HG03064 (cell line): ENCODE results near the gene SEC22A.
"Not testable (repeated sequence)": the region's sequence is repeated elsewhere in the genome, so short reads cannot be mapped to it uniquely, and the experiment has no call there.

Experiments used
- ATAC-seq: cut with Tn5 transposase; IDR thresholded peaks from one replicate; pipeline ENCODE4 v1.9.1; 2021; ENCODE audit warnings: low read depth; ENCODE audit not compliant: unreplicated experiment

SEC22A gene

DNA sequence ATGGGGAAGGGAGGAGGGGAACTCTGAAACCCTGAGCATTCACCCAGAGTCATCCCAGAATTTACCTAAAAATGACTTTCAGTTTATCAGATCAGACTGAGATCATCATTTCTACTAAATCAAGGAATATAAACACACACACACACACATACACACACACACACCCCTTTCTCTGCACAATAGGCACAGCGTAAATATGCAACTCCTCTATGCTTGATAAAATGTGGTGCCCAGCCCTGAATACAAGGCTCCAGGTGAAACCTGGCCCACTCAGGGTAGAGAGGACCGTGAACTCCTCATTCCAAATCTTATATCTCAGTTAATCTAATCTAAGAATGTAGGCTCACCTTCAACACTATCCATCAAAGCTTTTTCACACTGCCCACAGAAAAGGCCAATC, 31.8 kb upstream of the SEC22A start:
- no peak for ATAC-seq

DNA sequence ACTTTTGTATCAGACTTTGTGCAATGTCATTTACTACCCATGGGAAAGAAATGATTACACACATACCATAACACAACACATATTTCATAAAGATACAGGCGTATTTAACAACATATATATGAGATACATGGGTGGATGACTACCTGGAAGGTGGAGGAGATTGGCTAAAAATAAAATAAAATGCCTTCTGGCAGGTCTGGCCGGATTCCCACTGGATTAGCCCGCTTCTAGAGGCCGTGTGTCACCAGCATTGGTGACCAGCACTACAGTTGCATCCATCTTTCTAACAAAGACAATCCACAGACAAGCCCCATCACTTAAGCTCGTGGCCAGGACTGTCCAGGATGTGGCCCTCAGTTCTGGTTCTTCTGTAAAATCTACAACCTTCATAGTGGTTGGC, 21.0 kb upstream of the SEC22A start:
- ATAC-seq: no peak

DNA sequence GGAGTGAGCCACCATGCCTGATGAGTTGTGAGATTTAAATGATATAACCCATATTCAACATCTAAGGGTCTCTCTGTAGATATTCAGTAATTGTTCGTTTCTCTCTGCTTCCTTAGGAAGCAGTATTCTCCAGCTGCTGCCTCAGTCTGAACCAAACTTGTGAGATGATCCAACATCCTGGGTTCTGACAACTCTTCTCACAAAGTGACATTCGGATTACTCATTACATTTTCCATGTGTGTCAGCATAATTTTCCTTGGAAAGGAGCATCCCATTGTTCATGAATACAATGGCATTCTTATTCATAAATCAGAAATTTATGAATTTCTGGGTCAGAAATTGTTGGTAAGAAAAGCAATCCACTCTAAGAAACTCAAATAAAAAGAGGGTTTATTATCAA, 15.0 kb upstream of the SEC22A start:
- ATAC-seq: no peak

DNA sequence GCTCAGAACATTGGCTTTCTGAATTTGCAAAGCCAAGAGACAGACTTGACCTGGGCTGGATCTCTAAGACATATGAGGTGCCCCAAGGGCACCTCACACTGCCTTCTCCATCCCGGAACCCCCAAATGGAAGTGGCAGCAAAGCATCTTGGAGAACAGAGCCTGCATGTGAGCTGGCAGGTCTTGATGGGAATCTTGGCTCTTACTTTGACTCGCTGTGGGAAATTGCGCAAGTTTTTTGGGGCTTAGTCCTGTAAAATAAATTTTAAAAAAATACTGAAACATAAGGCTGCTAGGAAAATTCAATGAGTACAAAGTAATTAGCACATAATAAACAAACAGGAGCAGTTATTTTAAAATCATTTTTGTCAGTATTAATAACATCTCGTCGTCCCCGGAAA, 13.7 kb upstream of the SEC22A start:
- ATAC-seq: no peak

DNA sequence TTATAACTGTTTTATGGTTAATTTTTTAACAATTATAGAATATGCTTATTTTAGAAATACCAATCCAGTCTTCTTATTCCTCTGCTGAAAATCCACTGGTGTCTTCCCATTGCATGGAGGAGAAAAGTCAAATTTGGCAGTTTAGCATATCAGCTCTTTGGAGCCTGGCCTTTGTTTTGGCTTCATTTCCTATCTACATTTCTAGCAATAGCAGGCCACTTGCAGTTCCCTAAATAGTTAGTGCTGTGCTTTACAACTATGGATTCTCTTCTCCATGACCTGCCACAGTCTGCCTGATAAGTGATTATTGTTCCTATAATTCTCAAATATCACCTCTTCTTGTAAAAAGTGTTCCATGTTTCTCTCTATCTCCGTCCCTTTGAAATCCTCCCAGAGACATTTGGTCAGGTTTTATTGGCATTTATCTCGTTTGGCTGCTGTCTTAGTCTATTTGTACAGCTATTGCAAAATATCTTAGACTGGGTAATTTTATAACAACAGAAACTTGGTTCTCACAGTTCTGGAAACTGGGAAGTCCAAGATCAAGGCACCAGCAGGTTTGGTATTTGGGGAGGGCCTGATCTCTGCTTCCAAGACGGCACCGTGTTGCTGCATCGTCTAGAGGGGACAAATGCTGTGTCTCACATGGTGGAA, 8.2 kb upstream of the SEC22A start:
- no peak for ATAC-seq

DNA sequence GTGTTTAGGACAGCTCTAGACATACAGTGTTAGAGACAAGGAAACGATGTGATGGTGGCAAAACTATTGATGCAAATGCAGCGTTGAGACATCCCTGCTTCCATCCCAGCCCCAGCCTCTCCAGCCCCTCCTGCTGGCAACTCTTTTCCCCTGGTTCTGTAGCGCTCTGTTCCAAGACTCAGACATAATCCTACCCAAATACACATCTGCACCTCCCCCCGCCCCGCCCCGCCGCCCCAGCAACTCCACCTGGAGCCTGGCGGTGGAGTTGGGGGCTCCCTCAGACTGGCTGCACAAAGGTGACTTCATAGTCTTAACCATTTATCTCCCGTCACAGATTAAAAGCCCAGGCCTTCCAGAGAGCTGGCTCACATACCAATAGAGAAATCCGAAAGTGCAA, 7.2 kb upstream of the SEC22A start:
- ATAC-seq: no peak

DNA sequence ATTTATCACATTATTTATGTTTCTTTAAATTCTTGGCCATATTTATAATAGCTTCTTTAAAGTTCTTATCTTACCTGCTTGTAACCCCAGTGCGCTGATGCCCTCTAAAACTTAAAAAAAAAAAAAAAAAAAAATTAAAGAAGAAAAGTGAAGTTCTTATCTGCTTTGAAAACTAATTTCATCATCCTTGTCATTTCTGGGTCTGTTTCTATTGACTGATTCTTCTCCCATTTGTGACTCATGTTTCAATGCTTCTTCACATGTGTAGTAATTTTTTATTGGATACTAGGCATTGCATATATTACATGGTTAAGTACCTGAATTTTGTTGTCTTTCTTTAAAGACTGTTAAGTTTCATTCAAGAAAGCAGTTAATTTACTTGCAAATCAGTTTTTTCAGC, 3.4 kb upstream of the SEC22A start:
- no peak for ATAC-seq

DNA sequence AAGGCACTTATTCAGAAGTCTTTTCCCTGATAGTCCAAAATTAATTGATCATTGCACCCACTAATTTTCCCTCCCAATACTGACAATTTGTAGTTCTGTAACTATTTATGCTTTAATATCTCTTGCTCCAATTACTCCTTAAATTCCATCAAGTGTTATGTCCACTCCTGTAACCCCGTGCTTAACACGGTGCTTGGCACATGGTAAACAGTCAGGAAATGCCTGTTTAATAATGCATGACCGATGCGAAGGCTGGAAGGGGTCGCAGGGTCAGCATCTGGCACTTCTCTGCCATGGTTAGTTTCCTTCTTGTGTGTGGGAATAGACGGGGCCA, 553 bp upstream of the SEC22A start:
- ATAC-seq: no peak

DNA sequence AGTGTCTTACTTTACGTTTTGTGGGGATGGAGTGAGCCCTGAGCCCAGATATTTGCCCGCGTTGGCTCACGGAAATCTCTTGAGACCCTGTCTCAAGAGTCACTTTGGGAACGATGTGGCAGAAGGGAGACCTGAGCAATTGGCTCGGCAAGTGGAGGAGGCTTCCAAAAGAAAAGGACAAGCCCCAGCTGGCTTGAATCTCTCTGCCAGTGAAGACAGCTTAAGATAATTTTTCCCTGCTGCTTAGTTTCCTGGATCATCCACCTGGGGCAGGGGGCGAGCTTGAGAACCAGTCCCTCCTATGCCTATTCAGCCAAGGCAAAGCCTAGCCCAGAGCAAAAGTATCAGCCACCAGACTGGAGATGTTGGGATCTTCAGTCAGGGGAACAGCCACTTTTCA, 708 bp downstream of the SEC22A start:
- no peak for ATAC-seq

DNA sequence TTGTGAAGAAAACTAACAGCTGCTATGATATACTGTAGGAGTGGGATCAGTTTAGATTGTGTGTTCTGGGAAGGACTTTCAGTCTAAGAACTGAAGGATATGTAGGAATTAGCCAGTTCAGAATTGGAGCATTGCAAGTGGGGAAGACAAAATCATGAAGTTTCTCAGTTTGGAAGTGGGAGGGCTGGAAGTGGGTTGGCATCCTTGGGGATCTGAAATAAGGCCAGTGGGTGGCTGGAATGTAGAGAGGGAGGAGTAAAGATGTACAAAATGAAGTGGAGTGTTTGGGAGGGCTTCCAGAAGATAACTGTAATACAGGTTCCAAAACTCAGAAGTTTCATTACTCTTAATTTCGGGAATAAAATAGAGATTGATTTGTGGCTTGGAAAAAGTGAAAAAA, 17.2 kb downstream of the SEC22A start:
- ATAC-seq: no peak

DNA sequence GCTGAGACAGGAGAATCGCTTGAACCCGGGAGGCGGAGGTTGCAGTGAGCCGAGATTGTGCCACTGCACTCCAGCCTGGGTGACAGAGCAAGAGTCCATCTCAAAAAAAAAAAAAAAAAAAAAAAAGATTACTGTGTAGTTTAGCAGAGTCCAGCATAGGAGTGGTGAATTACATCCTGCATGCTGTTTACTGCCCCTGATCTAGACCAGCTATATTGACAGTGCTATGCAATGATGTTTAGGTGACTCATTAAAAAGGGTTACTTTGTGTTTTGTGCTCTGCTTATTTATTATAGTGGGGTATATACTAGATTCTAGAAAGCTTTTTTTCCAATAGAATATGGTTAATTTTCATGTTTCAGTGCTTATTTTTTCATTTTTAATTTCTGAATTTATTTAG, 19.6 kb downstream of the SEC22A start:
- not testable (repeated sequence) for ATAC-seq

DNA sequence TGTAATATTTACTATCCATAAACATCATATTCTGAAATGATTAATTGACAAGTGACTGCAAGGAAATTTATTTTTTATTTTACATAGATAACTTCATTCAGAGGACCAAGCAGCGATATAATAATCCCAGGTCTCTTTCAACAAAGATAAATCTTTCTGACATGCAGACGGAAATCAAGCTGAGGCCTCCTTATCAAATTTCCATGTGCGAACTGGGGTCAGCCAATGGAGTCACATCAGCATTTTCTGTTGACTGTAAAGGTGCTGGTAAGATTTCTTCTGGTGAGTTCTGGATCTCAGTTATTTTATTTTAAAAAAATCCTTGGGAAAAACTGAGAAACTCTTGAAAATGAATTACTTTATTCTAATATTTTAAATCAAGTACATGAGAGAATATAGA, 23.3 kb downstream of the SEC22A start:
- ATAC-seq: no peak

DNA sequence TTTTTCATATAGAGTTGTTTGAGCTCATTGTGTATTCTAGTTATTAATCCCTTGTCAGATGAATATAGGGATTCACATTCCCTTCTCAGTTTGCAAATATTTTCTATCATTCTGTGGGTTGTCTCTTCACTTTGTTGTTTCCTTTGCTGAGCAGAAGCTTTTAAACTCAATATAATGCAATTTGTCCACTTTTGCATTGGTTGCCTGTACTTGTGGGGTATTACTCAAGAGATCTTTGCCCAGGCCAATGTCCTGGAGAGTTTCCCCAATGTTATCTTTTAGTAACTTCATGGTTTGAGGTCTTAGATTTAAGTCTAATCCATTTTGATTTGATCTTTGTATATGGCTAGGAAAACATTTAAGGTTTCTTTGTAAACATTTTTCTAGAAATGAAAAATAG, 24.8 kb downstream of the SEC22A start:
- no peak for ATAC-seq

DNA sequence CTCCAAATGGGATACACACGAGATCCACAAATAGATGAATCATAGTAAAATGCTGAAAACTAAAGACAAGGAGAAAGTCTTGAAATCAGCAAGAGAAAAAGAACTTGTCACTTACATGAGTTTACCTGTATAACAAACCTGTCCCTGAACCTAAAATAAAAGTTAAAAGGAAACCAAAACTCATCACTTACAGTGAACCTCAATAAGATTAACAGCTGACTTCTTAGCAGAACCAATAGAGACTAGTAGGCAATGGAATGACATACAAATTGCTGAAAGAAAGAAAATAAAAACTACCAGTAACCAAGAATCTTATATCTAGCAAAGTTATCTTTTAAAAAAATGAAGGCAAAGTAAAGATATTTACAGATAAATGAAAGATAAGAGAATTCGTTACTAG, 27.4 kb downstream of the SEC22A start:
- no peak for ATAC-seq

DNA sequence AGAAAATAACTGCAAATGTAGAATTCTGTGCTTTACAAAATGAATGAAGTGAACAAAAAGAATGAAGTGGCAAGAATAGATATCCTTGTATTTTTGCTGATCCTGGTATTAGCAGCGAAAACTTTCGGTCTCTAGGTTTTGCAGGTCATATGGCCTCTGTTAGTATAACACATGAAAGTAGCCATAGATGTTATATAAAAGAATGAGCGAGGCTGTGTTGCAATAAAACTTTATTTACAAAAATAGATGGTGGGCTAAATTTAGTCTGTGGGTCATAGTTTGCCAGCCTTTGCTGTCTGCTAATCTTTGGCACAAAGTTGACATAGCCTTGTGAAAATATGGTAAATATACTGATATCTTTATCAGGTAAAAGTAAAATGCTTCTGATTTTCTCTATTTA, 35.2 kb downstream of the SEC22A start:
- no peak for ATAC-seq

DNA sequence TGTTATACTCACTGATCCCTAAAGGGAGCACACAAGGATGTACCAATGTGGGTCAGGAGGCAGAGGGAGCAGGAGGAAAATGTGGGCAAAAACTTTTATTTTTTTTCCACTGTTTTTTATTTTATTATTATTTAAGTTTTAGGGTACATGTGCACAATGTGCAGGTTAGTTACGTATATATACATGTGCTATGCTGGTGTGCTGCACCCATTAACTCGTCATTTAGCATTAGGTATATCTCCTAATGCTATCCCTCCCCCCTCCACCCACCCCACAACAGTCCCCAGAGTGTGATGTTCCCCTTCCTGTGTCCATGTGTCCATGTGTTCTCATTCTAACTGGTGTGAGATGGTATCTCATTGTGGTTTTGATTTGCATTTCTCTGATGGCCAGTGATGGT, 37.4 kb downstream of the SEC22A start:
- not testable (repeated sequence) for ATAC-seq

DNA sequence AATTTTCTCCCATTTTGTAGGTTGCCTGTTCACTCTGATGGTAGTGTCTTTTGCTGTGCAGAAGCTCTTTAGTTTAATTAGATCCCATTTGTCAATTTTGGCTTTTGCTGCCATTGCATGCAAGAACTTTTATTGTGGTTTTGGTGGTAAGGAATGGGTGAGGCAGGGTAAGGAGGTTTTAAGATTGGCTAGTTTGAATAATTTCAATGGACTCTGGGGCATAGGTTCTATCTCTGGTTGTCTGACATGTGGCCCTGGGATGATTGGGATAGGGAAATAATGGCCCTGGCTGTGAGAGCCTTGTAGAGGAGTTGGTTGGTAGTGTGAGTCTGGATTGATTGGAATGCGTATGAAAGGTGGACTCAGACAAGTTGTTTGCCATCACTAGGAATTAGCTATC, 38.0 kb downstream of the SEC22A start:
- ATAC-seq: no peak

DNA sequence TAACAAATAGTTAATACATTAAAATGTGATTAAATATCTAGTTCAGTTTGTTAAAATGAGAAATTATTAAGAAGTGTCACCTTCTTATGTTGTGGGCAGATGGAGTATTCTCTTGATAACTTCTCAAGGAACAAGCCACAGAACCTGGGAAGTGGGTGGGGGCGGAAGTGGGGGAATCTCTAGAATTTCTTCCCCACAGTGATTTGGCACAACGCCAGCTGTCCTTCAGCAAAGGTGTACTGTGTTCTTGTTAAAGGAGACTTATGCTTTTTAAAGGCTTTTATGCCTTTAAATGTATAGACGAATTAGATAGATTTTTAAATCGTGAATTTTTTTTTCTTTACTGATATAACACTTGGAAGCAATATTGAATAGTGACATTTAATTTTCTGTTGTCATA, 42.4 kb downstream of the SEC22A start:
- no peak for ATAC-seq

DNA sequence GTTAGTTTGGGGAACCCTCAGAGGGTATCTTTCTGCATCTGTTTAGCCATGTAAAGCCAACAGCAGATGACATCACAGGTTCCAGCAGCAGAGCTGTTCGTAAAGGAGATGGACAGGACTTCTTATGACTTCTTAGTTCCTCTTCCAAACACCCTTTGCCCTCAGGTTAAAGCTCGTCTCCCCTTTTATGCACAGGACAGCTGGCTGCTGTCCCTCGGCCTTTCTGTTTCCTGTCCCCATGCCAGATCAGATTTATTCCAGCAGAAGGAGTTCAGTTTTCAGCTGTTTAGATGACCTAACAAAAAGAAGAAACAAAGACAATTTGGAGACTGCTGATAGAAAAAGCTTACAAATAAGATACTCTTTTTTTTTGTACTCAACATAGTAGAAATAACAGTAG, 45.1 kb downstream of the SEC22A start:
- no peak for ATAC-seq

DNA sequence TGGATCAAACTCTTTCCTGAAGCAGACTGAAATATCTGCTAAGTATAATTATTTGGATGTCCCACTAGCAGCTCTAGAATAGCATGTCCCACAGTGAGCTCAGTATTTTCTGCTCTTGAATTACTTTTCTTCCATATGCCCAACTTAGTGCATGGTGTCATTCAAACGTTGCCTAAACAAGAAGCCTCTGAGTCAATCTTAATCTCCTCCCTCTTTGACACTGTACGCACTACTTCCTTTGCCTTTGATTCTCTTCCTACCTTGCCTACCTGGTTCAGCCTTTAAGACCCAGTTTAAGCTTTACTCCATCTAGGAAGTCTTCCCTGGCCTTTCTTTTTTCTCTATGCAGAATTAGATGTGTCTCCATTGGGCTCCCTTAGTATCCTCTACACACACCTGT, 54.5 kb downstream of the SEC22A start:
- ATAC-seq: no peak

DNA sequence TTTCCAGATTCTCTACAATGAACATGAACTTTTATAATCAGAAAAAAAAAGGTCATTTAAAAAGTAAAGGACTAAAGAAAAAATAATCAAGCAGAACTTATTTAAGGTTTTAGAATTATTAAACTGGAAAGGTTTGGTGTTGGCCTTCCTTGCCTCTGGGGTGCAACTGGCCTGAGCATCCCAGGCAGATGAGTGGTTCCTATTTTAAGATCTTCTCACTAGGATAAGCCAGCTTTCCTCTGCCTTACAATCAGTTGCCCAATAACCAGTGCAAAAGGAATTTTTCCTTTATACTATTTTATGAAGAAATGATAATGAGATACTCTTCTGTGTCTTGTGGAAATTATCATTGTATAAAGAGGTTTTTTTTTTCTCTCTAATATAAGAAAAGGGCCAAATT, 56.6 kb downstream of the SEC22A start:
- no peak for ATAC-seq

DNA sequence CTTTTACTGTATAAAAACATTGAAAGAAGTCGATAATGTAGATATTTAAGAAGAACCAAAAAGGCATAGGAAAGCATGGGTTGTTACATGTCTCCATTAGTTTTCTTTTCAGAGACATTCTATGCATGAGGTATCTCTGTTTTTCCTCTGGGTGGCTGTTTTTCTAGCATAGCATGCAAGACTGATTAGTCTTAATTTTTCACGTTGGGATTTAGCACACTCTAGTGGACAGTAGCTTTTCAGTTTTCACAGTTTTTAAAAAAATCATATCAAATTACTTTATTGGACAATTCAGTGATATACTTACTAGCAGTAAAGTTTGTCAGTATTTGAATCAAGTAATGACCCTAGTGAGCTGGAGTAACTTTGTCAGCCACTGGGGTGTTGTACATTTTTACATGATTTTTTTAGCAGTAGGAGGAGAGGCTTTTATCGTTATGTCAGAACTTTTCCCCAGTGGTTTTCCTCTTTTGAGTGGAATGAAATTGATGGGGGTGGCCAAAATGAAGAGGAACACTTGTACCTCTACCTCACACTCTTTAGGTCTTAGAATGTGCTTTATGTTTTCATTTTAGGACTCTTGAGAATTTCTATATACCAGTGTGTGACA, 57.2 kb downstream of the SEC22A start:
- ATAC-seq: no peak

DNA sequence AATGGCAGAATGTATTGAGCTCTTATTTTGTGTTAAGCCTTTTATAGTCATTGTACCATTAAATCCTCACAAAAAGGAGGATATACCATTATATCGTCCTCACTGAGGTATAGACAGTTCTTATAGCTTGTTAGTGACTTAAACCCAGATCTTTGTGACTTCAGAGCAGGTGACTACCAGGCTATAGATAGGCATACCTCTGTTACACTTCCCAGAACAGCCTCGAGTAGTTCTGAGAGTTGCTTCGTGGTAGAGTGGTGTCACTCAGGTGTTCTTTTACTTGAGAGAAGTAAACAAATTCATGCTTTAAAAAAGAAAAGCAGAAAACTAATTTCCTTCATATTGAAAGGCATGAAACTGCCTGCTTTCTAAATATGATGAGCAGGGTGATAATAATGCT, 59.9 kb downstream of the SEC22A start:
- no peak for ATAC-seq
